OCI-LY7 (cell line): ENCODE results near the gene ZDHHC8.

Experiments used
- CTCF ChIP-seq: fragments of 200-600 bp; sonication (generic); conservative IDR thresholded peaks from 2 replicates; pipeline ENCODE4 v1.5.1; 2014; ENCODE audit warnings: mild to moderate bottlenecking, antibody characterized with exemption, low read length, moderate library complexity, mixed read lengths
- EZH2phosphoT487 ChIP-seq: fragments of 200-600 bp; sonication (generic); IDR thresholded peaks from 2 replicates; pipeline ENCODE4 v1.6.1; 2018; ENCODE audit warnings: low read depth, borderline replicate concordance, mild to moderate bottlenecking, mixed run types, antibody characterized with exemption, low read length, moderate library complexity, mixed read lengths

- TF ChIP-seq CTCF (no peak), EZH2phosphoT487 (no peak)
Measured at GRCh38 chr22:20172141-20172613, 40.6 kb downstream of the ZDHHC8 start.
